GM18907 (cell line): Measurements from ENCODE around the gene PDE1A.

Experiments
- ATAC-seq: cut with Tn5 transposase; IDR thresholded peaks from one replicate; pipeline ENCODE4 v1.9.1; 2021; ENCODE audit warnings: mild to moderate bottlenecking, moderate library complexity; ENCODE audit not compliant: unreplicated experiment

PDE1A gene

DNA sequence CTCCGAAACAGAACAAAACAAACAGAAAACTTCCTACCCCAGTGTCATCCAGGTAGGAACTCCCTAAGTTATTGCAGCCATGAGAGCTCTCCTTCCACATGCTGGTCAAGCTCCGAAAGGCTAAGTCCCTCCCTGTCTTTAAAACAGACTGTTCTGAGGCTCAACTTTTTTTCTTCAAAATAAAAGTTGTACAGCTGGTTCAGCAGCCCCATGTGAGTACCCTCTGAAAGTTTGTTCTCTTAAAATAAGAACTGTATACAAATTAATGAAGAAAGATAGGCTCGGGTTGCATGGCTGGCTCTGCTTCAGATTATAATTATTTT, at the start of gene PDE1A:
Gene PDE1A, minus strand, starts transcription at position 119 of the 323 bp plus-strand sequence.
- no peak for ATAC-seq

DNA sequence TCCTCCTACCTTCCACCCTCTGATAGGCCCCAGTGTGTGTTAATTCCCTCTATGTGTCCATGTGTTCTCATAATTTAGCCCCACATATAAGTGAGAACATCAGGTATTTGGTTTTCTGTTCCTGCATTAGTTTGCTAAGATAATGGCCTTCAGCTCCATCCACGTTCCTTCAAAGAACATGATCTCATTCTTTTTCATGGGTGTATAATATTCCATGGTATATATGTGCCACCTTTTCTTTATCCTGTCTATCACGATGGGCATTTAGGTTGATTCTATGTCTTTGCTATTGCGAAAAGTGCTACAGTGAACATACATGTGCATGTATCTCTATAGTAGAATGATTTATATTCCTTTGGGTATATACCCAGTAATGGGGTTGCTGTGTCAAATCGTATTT, 46.8 kb upstream of the PDE1A start:
- ATAC-seq = no peak

DNA sequence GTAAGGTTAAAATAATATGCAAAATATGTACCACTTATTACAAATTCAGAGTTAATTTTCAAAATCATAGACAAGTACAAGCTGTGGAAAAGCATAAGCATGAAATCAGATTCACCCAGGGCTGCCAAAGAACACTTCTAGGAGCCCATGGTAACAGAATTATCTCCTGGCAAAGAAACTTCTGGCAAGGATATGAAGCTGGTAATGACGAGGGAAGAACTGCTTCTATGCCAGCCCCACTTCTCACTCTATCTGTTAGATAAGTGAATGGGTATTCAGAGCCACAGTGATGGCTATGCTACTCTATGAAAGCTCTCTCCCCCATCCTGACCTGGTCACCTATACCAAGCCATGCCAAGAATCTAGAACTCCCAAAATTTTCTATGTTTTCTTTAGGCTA, 36.9 kb upstream of the PDE1A start:
- no peak for ATAC-seq

DNA sequence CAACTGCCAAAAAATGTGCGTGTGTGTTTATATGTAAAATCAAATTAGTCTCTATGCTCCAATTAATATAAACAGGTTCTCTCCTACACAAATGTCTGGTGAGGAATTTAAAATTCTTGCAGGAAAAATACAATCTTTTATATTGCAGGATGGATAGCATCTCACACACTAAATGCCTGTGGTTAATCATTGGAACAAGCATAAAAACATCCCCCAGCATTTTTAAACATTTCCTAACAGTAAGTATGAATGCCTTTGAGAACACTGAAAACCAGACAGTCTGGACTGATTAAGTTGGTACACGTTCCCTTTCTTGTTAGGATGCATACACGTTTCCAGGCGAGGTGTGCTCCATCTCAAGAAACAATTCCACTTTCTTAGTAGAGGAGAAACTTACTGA, 29.9 kb upstream of the PDE1A start:
- ATAC-seq = no peak

DNA sequence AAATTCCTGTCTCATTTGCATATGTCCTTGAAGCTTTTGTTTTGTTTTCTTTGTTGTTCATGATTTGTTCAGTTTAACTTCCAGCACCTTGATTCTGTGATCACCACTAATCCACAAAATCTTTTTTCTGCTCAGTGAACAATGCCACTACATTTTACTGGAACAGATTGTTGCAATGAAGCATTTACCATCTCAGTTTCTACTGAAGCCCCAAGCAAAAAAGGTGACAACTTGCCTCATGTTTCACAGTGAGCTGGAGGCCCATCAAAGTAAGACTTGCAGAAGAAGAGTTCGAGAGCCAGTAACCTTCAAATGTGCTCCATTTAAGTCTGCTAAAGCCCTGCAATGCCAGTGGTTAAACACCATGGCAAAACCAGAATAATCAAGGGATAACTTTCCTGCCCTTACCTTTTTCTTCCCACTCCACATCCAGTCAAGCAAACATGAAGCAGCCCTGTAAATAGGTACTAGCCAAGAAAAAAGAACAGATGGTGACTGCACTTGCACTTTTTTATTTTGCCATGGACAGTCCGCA, 25.7 kb upstream of the PDE1A start:
- ATAC-seq = no peak

DNA sequence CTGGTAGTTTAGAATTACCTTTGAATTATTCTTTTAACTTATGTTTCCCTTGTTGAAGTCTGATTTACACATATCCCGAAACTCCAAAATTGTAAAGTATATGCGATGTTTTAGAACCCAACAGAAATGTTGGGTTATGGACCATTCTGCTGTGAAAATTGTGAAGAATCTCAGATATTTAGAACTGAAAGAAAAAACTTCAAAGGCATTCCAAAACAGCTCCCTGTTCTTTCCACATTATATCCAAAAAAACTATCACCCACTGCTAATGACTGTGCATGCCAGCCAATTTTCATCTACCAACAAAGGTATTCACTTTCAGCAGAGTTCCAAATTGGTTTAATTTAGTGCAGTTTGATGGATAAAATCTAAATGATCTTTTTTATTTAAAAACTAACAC, 21.5 kb upstream of the PDE1A start:
- no peak for ATAC-seq

DNA sequence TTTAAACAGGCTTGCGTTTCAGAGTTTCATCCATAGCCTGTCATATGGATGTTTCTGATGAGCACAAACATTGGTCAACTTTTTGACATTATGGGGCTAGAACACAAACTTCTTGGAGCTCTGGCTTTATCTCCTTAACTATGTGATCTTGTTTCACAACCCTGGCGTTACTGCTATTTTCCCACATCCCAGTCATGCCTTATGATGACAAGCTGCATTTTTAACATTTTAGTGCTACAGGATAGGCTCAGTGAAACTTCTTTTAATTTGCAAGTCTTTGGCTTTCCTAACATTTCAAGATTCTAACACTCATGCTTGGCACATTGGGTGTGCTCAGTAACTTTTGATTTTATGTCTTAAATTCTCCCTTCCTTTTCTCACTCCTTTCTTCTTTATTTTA, 21.0 kb upstream of the PDE1A start:
- ATAC-seq = no peak

DNA sequence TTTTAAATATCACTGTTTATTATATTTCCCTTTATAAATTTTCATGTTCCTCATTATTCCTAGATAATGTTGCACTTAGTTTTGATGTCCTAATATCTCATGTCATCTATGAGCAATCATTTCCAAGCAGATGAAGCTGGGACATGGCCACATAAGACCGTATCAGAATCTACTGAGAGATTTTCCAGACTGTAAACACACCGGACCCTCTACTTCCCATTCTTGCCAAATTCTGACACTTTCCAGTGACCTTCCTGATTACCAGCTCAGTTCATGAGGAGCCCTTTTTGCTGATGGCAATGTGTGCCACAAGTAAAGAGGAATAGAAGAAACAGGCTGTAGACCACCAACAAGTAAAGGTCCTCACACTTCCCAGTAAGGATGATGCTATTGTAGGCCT, 20.3 kb upstream of the PDE1A start:
- no peak for ATAC-seq

DNA sequence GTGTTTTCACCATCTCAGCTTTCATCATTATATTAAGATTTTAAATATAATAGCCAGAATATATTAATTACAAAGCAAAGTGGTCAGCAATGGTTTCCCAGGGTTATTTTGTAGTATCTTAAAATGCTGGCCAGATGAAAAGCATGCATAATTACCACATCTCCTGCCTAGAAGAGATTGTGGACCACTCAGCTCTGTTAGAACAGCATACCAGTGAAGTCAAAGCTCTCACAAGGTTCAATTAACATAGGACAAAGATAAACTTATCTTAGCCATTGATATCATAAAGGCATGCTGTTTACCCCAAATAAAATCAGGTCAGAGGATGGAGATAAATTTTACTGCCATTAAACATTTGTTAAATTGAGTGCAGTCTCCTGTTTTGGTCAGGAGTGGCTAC, 19.3 kb upstream of the PDE1A start:
- ATAC-seq = no peak

DNA sequence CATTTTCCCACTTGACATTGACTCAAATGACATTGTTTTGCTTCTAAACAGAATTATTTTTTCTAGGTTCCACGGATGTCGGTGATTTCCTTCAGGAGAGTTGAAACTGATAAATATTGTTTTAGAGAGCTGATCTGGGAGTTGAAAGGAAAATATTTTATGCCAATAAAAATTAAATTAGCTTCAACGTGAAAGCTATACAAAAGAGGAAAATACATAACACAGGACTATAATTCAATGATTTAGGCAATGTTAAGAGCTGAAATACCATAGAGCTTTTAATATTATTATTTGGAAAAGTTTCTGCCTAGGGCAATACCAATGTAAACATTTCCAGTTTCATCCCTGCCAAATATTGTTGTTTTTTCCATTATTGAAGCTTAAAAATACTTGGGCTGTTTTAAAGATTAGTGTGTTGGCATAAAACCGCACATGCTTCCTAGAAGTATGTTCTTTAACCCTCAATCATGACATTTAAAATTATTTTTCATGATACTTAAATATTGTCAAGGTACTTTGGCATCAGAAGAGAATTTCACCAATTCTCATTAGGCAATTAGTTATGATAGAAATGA, 18.6 kb upstream of the PDE1A start:
- ATAC-seq = no peak

DNA sequence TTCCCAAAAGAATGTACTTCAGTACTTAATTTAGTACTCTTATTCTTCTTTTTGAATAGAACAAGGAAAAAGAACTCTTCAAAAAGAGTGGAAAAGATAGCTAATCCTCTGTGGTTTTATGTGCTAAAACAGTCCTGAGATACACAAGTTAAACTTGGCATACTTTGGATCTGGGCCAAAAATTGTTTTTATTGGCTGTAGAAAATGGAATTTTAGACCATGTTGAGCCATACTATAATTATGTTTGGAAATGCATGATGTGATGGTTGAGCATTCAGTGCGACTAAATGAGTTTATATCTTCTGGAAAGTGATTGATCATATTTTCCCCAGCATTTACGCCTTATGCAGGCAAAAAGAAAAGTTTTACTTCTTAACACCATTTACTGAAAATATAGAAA, 18.0 kb upstream of the PDE1A start:
- no peak for ATAC-seq

DNA sequence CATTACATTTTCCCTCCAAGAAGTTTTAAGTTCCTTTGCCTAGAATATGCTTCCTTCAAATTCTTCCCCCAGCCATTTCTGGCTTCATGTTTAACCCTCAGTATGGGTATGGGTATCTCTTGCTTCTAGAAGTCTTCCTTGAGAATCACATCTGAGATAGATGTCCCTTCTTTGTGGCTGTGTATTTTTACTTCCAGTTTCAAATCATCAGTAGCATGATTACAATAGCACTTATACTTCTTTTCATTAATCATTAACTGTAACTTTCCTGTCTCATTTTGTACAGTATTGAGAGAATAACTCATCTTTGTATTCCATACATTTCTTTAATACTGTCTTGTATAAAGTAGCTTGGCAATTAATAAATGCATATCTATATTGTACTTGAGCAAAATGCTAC, 17.3 kb upstream of the PDE1A start:
- no peak for ATAC-seq

DNA sequence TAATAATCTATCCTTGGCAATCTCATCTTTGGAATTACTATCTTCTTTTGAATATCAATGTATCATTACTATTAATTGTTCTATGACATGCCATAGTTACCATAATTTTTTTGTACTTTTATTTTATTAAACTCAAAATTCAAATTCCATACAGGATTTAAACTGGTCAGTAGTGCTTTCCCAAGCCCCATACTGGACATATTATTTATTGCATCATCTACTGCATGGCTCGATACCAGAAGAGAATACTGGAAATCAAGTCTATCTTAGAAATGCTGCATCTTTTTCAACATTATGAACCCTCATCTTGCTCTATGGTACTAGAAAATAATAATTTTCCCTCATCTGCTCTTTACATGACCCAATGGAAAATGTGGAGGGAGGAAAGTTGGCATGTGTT, 9.4 kb upstream of the PDE1A start:
- no peak for ATAC-seq

DNA sequence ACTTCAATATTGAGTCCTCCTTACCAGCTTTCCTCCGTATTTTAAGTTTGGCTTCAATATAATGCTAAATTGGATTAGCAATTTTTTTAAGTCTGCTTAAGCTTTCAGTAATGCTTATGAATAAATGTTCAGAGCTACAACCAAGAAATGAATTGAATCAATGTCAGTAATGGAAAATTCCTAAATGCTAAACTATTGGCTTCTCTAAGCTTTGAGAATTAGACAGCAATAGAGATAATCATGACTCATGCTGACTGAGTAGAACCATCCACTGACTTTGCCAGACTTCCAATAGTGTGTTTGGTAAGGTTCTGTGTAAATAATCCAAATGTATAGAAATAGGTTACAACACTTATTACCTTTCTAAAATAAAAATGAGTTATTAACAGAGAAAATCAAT, 8.9 kb upstream of the PDE1A start:
- no peak for ATAC-seq

DNA sequence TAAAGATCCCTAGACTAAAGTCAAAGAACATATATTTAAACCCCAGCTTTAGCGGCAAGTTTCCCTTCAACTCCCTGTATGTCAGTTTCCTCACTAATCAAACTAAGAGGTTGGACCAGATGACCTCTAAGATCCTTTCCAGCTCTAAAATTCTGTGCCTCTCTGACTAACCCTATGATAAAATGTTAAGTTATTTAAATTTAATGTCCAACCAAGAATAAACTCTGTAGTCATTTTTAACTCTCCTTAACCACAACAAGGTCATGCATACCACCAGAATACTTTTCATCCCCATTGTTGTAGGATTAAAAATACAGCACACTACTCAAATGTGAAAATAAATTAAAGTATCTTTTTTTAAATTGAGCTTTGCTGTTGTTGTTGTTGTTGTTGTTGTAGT, 5.2 kb upstream of the PDE1A start:
- no peak for ATAC-seq

DNA sequence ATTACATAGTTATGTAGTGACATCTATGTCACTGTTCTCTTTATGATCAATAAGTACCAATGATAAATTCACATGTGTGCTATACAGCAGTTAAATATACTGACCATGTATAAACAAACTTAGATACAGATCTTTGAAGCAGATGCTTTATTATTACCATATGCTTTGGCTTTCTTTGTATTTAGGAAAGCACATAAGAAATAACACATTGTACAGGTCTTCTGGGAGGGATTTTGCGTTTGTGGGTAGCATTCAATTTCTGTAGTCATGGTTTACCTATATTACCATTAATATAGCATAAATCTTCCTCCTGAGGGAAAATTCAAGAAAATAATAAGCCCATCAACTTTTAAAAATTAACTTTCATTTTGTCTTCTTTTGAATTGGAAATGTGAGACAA, 1.6 kb upstream of the PDE1A start:
- ATAC-seq = no peak

DNA sequence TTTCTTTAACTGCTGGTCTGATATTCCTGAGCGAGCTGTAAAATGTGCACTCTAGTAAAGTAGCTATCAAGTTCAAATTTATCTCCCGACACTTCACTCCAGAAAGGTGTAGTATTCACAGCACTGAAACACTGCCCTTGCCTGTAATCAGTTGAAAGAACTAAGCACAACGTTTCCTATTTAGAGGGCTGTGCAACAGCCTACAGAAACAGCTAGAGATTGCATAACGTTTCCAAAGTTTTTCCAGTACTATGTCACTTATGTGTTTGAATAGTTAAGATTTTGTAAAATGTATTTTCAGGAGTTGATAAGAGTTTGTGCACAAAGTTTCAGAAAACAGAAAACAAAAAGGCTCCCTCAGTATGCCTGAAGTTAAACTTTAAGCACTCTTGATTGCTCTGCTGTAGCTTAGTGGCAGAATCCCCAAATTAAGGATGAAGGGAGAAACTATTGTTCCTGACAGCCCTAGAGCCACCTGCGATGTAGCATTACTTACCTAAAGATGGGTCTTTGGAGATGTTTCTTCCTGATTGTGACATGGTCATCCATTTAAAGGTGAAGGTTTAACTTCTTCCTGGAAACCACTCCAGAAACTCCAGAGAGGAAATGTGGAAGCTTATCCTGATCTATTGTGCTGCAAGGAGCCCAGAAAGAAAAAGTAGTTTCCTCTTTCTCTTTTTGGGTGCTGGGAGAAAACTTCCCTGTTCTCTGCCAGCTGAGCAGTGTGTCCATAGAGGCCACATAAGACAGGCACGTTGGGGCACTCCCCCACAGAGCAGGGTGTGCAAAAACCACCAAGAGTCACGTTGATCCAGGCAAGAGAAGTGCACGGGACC, 536 bp downstream of the PDE1A start:
- no peak for ATAC-seq

DNA sequence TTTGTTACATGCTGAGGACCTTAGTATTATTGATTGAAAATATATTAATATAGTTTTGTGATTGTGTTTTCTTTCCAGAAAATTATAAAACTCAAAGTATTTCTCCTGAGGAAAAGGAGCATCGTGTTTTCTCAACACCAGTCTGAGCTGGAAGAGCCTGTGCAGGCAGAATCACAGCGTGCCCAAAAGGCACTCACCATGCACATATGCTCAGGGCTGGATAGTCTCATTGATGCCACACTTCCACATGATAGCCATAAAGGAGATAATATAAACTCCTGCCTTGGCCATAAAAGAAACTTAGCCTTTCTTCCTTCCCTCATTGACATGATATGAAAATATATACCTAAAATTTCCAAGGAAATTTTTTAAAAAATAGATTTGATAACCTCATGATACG, 4.0 kb downstream of the PDE1A start:
- no peak for ATAC-seq

DNA sequence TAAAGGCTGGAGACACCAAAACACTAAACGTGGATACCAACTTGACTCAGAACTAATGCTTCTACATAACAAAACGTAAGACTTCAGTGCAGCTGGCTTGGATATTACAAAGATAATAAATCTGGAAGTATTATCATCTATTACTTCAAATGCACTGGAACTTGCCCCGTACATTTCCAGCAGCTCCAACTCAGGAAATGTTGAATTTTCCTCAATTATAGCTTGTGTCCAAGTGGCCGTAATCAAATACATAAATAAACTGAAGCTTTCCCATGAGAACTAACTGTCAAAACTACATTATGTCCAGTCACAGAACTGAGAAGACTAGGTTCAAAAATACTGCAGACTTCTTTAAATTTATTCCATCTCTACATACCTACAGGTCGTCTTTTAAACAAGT, 6.2 kb downstream of the PDE1A start:
- ATAC-seq = no peak

DNA sequence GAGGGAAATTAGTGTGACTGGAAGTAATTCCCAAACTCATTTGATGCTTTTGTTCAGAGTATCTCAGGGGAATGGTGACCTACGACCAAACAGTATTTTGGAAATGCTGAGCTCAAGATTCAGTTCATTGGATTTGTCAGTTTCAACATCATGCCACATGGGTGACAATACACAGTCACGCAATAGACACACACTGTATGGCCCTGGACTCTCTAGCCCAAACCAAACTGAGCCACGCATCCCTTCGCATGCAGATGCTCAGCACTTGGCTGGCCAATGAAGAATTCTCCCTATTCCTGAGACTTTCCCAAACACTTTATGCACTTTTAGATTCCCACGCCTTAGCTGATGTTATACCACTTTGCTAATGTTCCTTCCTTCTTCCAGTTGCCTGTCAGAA, 10.0 kb downstream of the PDE1A start:
- no peak for ATAC-seq

DNA sequence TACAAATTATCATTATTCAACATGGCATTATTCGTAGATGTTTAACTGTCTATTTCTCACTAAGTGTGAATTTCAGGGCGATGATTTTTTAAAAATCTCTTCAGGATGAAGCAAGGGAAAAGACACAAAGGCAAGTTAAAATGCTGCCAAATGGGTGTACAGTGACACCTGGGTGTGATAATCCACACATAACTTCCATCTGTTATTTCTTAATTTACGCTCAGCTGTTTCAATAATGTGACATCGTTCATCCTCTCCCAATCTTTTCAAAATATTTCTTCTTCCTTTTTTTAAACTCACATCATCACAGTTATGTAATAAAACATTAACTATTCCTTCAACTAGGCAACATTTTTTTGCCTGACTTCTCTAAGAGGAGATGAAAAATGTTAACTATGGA, 10.6 kb downstream of the PDE1A start:
- ATAC-seq = no peak

DNA sequence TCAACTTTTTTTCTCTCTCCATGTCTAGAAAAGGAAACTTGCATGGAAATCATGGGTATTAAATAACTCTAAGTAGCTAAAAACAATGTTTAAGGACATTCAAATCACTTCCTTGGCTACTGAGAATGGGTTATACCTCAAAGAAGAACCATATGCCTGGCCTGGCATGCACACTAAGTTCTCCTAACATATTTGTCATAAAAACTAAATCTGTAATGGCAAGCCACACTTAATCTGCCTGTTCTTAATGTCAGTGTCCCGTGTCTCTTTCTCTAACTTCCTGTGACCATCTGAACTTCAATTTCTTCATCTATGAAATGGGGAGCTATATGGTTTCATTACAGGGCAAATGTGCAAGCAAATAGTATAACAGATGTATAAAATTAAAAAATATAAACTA, 11.1 kb downstream of the PDE1A start:
- ATAC-seq = no peak

DNA sequence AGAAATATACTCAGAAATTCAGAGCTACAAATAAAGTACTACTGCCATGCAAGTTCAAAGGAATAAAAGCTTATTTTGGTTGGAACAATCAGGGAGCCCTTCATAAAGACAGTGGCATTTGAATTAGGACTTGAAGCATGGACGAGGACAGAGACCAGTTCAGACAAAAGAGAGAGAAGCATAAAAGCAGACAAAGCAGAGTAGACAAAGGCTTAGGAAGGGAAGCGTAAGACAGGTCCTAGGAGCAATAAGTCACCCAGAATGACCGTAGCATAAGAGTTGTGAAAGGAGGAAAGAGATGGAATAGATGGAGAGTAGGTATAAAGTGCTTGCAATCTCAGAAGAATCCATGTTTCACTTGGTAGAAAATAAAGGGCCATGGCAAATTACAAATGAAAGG, 14.0 kb downstream of the PDE1A start:
- ATAC-seq = no peak
